Activated T-helper 1 cell treated with anti-CD3 and anti-CD28 coated beads, Interleukin-12 subunit alpha, Interleukin-12 subunit beta, Interleukin-2, Interleukin-4 antibody, amounts not matched to agents 30 ng/mL and 10 ng/mL and 1 ng/mL, durations not matched to agents 14 hours and 24 hours and 36 hours (primary cell): ENCODE results near the gene PDGFC. TPM values are rescaled to one million over a fixed set of nuclear protein-coding genes. Genes with fewer than 3 reads are reported as not detected.

Experiments used
- DNase-seq: peaks from one replicate; pipeline ENCODE4 v3.0.0; 2021; ENCODE audit warnings: low spot score
- H3K27ac Mint-ChIP-seq: one replicate; pipeline ENCODE4 v1.8.0; 2021; ENCODE audit warnings: mild to moderate bottlenecking, mixed read lengths
- H3K27me3 Mint-ChIP-seq: one replicate; pipeline ENCODE4 v1.8.0; 2022; ENCODE audit warnings: mild to moderate bottlenecking, moderate library complexity, mixed read lengths; ENCODE audit not compliant: insufficient read depth
- H3K36me3 Mint-ChIP-seq: one replicate; pipeline ENCODE4 v1.8.0; 2021; ENCODE audit warnings: low read depth, mixed read lengths
- H3K4me1 Mint-ChIP-seq: one replicate; pipeline ENCODE4 v1.8.0; 2021; ENCODE audit warnings: low read depth, mixed read lengths
- H3K4me3 Mint-ChIP-seq: one replicate; pipeline ENCODE4 v1.8.0; 2021; ENCODE audit warnings: mild to moderate bottlenecking, moderate library complexity, mixed read lengths
- H3K9me3 Mint-ChIP-seq: one replicate; pipeline ENCODE4 v1.8.0; 2021; ENCODE audit warnings: mixed read lengths
- intact Hi-C: fragments of 100-400 bp; cut with micrococcal nuclease; formaldehyde crosslinking; loops from one replicate; pipeline ENCODE4 v1.15.1; 2024
- total RNA-seq: library from RNA; stranded (reverse); gene quantifications from 2 replicates; pipeline ENCODE4 v1.2.3, GENCODE V29; 2022

PDGFC gene
- total RNA-seq, 1 donor from 2014 or later, result not detected

DNA sequence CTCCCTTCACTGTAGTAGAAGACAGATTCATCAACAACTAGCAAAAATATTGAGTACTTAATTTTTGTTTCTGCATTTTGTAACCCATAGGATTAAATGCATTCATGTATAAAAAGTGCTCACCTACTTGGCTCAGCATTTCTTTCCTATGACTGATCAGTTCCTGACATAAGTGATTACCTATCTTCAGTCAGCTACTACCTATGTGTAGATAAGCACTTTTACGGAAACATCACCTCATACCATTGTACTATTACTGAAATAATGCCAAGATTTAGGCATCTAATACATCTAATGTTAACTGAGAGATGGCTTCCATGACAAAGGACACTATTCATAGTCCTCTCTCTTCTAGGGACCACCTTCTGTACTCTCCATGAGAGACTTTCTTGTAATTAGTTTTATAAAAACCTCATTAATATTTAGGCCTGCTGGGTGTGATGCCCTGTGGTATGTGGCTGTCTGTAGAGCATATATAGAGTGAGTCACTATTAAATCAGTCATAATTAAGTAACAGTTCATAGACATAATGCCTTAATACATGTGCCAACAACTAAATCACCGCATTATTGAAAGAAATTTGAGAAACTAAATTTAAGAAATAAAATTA, 147.0 kb downstream of the PDGFC start:
- H3K36me3 Mint-ChIP-seq, result no peaks in the 10 kb centered on the region
- no peaks in the 10 kb centered on the region for H3K27me3 Mint-ChIP-seq
- no peak for DNase-seq
- no peaks in the 10 kb centered on the region for H3K9me3 Mint-ChIP-seq
- intact Hi-C loops, result no loop called here
- H3K4me1 Mint-ChIP-seq, result no peaks in the 10 kb centered on the region
- H3K27ac Mint-ChIP-seq, result no peak overlapping the region
- no peak overlapping the region for H3K4me3 Mint-ChIP-seq

DNA sequence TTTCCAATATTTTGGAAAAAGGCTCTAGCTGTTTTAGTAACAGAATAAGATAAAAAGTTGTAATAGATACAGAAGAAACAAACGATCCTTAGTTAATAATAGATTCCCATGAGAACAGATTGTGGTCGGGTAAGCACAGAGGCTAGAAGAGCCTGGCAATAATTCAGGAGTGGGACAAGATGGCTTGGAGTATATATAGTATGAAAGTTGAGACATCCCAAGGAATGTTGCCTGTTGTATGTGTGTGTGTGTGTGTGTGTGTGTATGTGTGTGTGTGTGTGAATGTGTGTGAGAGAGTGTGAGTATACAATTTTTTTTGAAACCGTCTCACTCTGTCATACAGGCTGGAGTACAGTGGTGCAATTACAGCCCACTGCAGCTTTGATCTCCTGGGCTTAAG, 150.7 kb downstream of the PDGFC start:
- Mint-ChIP-seq H3K9me3 (no peaks in the 10 kb centered on the region), H3K27me3 (no peaks in the 10 kb centered on the region), H3K36me3 (no peaks in the 10 kb centered on the region), H3K27ac (no peak overlapping the region), H3K4me1 (no peaks in the 10 kb centered on the region), H3K4me3 (no peak overlapping the region)
- DNase-seq, result no peak
- intact Hi-C loops, result no loop called here

DNA sequence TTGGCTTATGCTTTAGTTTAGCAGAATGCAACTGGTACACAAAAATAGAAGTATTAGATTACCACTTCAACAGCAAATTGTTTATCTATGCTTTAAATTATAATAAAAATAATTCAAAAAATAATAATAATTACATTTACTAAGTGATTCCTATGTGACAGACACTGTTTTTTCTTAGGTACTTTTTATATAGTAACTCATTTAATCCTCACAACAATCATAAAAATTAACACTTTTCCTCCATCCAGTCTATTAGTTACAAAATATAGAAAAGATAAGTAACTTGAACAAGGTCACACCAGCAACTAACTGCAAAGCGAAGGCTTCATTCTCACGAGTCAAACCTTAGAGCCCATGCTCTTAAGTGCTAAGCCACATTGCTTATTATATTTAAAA, 155.2 kb downstream of the PDGFC start:
- intact Hi-C loops, result no loop called here
- no peaks in the 10 kb centered on the region for H3K9me3 Mint-ChIP-seq
- H3K4me3 Mint-ChIP-seq, result no peak overlapping the region
- no peak overlapping the region for H3K27ac Mint-ChIP-seq
- no peaks in the 10 kb centered on the region for H3K27me3 Mint-ChIP-seq
- DNase-seq, result no peak
- H3K4me1 Mint-ChIP-seq, result no peaks in the 10 kb centered on the region
- no peaks in the 10 kb centered on the region for H3K36me3 Mint-ChIP-seq

DNA sequence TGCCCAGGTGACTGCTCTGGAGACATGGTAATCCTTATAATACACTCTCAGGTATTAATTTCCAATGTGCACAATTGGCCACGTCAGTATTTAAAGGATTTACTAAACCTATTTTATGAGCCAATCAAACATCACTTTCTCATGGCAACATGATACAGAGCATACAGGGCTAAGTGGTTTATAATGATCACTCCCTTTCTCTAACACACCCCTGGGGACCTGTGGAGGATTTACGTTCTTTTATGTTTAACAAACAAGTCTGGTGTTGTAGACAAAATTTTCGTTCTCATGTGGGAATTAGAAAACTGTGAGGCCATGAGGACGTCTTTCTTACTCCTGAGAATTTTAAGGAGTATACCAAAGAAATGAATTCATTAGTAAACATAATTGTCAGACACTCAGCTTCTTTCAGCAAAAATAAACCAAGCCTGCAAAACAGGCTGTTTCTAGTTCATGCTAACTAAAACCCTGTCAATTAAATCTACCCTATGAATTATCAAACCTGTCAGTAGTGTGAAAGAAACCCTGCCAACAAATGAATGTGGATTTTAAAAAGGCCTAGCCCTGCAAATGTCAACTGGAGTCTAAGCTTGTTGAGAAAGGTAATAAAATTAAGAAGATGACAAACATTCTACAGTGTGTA, 155.8 kb downstream of the PDGFC start:
- Mint-ChIP-seq H3K27ac (no peak overlapping the region), H3K4me1 (no peaks in the 10 kb centered on the region), H3K36me3 (no peaks in the 10 kb centered on the region), H3K27me3 (no peaks in the 10 kb centered on the region), H3K4me3 (no peak overlapping the region), H3K9me3 (no peaks in the 10 kb centered on the region)
- intact Hi-C loops, result no loop called here
- no peak for DNase-seq

DNA sequence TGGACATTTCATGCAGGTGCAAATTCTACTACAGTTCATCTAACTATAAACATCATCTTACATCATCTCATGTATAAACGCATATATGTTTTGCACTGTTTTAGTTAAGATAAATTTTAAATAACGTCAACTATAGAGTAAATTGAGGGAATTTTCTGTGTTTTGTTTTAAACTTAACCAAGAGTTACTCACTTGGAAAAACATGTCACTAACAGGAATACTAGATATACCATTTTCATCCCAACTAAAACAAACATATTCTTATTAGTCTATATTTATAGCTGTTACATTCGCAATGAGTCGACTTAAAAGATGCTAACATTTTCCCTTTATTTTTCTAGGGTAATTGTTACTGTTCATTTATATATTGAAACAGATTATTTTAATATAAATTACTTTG, 159.6 kb downstream of the PDGFC start:
- H3K9me3 Mint-ChIP-seq, result no peaks in the 10 kb centered on the region
- H3K27ac Mint-ChIP-seq, result no peak overlapping the region
- H3K36me3 Mint-ChIP-seq, result no peaks in the 10 kb centered on the region
- no peaks in the 10 kb centered on the region for H3K4me1 Mint-ChIP-seq
- DNase-seq, result no peak
- no peak overlapping the region for H3K4me3 Mint-ChIP-seq
- H3K27me3 Mint-ChIP-seq, result no peaks in the 10 kb centered on the region
- intact Hi-C loops, result no loop called here

DNA sequence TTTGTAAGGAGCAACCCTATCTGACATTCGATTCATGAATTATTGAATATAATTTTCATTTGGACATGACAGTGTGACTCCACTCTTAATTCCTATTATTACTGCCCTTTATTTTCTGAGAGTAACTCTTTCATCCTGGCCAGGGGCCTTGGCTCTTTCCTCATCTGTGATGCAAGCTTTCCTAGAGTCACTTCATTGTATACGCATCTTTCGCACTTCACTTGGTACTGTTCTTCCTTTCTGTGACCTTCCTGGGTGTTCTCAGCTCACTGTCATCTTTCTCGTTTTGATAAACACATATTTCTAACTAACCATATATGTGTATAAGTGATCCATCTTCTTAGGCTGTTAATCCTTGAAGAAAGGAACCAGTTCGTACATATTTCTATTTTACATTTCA, 160.3 kb downstream of the PDGFC start:
- DNase-seq, result no peak
- H3K4me3 Mint-ChIP-seq, result no peak overlapping the region
- no peak overlapping the region for H3K27ac Mint-ChIP-seq
- no peaks in the 10 kb centered on the region for H3K36me3 Mint-ChIP-seq
- no peaks in the 10 kb centered on the region for H3K9me3 Mint-ChIP-seq
- no peaks in the 10 kb centered on the region for H3K27me3 Mint-ChIP-seq
- intact Hi-C loops, result no loop called here
- H3K4me1 Mint-ChIP-seq, result no peaks in the 10 kb centered on the region

DNA sequence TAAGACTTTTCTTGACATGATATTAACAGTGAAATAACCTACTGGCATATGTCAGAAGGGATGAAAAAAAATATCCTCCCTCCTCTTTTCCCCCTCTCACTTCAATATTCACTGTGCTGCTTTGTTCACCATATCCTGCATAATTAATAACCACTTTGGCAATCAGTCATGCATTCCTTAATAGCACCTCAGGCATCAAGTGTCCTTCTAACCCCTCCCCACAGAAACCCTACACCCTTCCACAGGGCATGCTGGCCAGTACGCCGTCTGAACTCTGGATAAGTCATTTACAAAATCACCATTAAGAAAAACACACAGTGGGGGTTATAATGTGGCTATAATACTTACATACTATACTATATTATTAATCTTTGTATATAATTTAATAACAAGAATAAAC, 165.9 kb downstream of the PDGFC start:
- Mint-ChIP-seq H3K27ac (no peak overlapping the region), H3K4me3 (no peak overlapping the region), H3K27me3 (no peaks in the 10 kb centered on the region)

DNA sequence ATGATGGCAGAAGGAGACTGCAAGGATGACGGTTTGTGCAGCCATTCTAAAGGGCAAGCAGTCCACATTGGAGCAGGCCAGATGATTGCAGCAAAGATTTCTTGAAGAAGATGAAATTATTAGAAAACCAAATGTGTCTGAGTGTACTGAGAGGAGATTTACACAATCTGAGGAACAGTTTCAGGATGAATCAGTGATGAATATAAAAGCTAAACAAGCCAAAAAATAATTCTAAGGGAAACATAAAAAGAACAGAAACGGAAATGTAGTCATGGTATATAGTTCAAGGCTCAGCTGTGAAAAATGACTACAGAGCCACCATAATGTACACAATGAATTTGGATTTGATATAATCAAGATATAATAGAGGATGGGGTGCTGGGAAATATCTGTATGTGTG, 168.5 kb downstream of the PDGFC start:
- H3K4me3 Mint-ChIP-seq, result no peak overlapping the region
- no peaks in the 10 kb centered on the region for H3K36me3 Mint-ChIP-seq
- no peaks in the 10 kb centered on the region for H3K4me1 Mint-ChIP-seq
- H3K27ac Mint-ChIP-seq, result no peak overlapping the region
- intact Hi-C loops, result no loop called here
- H3K27me3 Mint-ChIP-seq, result no peaks in the 10 kb centered on the region
- no peak for DNase-seq
- no peaks in the 10 kb centered on the region for H3K9me3 Mint-ChIP-seq

More for the DNA sequence above, 165.9 kb downstream of the PDGFC start:
- DNase-seq, result no peak
- Mint-ChIP-seq H3K36me3 (no peaks in the 10 kb centered on the region), H3K4me1 (no peaks in the 10 kb centered on the region), H3K9me3 (no peaks in the 10 kb centered on the region)
- intact Hi-C loops, result no loop called here

DNA sequence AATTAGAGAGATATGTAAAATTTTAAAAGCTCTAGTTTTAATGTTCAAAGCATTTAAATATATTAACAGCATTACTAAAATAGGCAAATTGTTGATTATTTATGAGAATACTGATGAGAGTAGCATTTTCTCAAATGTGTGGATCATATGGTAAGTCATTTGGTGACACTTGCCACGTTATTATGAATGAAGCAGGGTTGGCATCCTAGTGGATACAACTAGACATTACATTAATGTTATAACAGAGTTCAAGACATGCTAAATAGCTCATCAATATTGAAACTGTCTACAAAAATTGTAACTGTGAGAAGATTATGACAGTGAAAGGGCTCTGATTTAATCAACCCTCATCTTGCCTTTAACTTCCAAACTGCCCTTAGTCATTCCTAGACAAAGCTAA, 171.1 kb downstream of the PDGFC start:
- no peaks in the 10 kb centered on the region for H3K27me3 Mint-ChIP-seq
- intact Hi-C loops, result no loop called here
- DNase-seq, result no peak
- H3K4me1 Mint-ChIP-seq, result no peaks in the 10 kb centered on the region
- no peak overlapping the region for H3K4me3 Mint-ChIP-seq
- no peaks in the 10 kb centered on the region for H3K36me3 Mint-ChIP-seq
- H3K9me3 Mint-ChIP-seq, result no peaks in the 10 kb centered on the region
- no peak overlapping the region for H3K27ac Mint-ChIP-seq

DNA sequence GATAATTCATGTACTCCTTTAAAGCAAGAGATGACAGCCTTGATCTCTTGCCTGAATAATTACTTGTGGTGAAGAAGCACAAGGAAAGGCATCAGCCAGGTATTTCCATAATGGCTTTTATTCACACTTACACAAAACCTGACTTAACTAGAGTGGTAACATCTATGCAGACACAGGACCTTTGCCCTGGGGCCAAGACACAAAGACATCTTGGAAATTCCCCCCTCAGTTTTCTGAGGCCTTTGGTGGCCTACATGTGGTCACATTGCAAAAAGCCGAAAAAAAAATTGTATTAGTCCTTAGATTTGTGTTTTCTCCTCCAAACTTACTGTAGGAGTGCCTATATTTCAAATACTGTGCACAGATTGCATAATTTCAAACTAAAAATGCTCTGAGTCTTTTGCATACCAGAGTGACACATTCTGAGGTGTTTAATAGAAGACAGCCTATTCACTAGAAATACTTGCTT, 172.4 kb downstream of the PDGFC start:
- no peak for DNase-seq
- Mint-ChIP-seq H3K27ac (no peak overlapping the region), H3K4me1 (no peaks in the 10 kb centered on the region), H3K9me3 (no peaks in the 10 kb centered on the region), H3K36me3 (no peaks in the 10 kb centered on the region), H3K4me3 (no peak overlapping the region), H3K27me3 (no peaks in the 10 kb centered on the region)
- intact Hi-C loops, result no loop called here

DNA sequence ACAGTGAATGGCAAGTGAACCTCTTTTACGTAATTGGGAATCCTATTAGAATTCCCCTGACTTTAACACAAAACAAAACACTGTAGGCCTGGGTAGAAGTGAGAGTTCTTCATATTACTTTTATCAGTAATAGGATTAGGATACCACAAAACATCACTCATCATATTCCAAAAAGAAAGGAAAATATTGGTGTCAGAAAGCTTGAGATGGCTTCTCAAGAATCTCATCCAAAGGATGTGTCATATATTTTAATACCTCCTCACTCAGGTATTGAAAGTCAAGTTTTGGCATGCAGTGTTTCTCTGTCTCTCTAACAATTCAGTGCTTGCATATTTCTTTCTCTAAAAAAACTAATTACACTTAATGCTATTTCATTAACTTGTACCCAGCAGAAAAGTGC, 173.2 kb downstream of the PDGFC start:
- Mint-ChIP-seq H3K36me3 (no peaks in the 10 kb centered on the region), H3K27me3 (no peaks in the 10 kb centered on the region), H3K27ac (no peak overlapping the region), H3K9me3 (no peaks in the 10 kb centered on the region), H3K4me3 (no peak overlapping the region), H3K4me1 (no peaks in the 10 kb centered on the region)
- intact Hi-C loops, result no loop called here
- no peak for DNase-seq

DNA sequence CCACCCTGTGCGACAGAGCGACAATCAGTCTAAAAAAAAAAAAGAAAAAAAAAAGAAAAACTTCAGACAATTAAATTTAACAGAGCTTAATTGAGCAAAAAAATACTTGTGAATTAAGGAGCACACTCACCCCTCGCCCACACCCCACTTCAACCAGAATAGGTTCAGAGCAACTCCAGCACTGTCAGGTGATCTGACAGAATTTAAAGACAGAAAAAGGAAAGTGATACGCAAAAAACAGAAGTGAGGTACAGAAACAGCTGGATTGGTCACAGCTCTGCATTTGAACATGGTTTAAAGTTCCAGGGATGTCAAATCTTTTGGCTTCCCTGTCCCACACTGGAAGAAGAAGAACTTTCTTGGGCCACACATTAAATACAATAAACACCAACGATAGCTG, 174.4 kb downstream of the PDGFC start:
- no peak for DNase-seq
- H3K27me3 Mint-ChIP-seq, result no peaks in the 10 kb centered on the region

DNA sequence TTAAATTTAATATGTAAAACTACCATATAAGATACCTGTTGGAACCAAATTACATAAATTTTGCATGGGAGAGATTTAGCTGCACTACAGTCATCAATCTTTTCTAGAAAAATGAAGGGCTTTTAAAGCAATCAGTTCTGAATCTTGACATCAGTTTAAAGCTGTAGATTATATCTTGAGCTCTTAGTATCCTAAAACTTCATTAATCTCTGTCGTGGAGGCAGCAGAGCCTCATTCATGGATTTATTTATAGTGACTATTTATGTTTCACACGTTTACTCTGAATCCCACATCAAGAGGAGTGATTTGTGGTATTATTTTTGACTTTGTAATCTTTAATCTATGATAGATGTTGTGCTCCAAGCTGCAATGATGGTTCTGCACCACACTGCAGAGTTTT, 175.9 kb downstream of the PDGFC start:
- intact Hi-C loops, result no loop called here
- no peaks in the 10 kb centered on the region for H3K9me3 Mint-ChIP-seq
- H3K4me1 Mint-ChIP-seq, result no peaks in the 10 kb centered on the region
- H3K27me3 Mint-ChIP-seq, result no peaks in the 10 kb centered on the region
- no peak overlapping the region for H3K27ac Mint-ChIP-seq
- no peaks in the 10 kb centered on the region for H3K36me3 Mint-ChIP-seq
- H3K4me3 Mint-ChIP-seq, result no peak overlapping the region
- DNase-seq, result no peak

More for the DNA sequence above, 174.4 kb downstream of the PDGFC start:
- H3K36me3 Mint-ChIP-seq, result no peaks in the 10 kb centered on the region
- no peak overlapping the region for H3K27ac Mint-ChIP-seq
- H3K4me1 Mint-ChIP-seq, result no peaks in the 10 kb centered on the region
- H3K9me3 Mint-ChIP-seq, result no peaks in the 10 kb centered on the region
- no peak overlapping the region for H3K4me3 Mint-ChIP-seq
- intact Hi-C loops, result no loop called here

DNA sequence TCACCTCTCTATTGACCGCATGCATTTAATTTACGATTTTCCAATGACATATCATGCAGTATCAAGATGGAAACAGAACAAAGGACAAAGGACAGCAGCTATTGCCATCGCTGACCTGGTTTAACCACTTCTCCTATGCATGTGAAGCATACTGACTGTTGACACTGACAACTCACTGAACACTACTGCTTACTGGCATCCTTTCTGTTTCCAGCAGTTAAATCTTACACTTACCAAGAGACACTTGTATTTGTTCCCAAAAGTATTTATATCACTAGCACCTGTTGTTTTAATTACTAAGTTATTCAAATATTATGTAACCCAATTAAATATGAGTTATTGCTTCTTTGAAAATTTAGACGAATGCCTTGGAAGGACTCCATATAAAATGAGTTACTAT, 176.7 kb downstream of the PDGFC start:
- intact Hi-C loops, result no loop called here
- H3K9me3 Mint-ChIP-seq, result no peaks in the 10 kb centered on the region
- H3K27ac Mint-ChIP-seq, result no peak overlapping the region
- no peak for DNase-seq
- H3K36me3 Mint-ChIP-seq, result no peaks in the 10 kb centered on the region
- H3K4me3 Mint-ChIP-seq, result no peak overlapping the region
- H3K27me3 Mint-ChIP-seq, result no peaks in the 10 kb centered on the region
- no peaks in the 10 kb centered on the region for H3K4me1 Mint-ChIP-seq
